ENCODE results near the gene SLC25A47. TPM values are rescaled to one million over a fixed set of nuclear protein-coding genes. Genes with fewer than 3 reads are reported as not detected.
A peak's percentile ranks its signal among the peaks of the same experiment; 100 is the strongest.

SLC25A47 gene
- total RNA-seq, 3 donors from 2014 or later: 0.17 TPM; not detected in 2

- intact Hi-C loops (cut with DNase I, micrococcal nuclease): no loop called here
- Histone ChIP-seq H3K4me3 (no peak overlapping the region), H3K9me3 (no peaks in the 10 kb centered on the region), H3K36me3 (ENCODE audit: low read depth) (no peaks in the 10 kb centered on the region), H3K4me1 (ENCODE audit: low read depth) (peaks cover 4% of the 10 kb centered on the region)
- ATAC-seq (peak; percentile 84), DNase-seq (peak; percentile 66 to 77 (median 74))
- TF ChIP-seq, protein P1, sequence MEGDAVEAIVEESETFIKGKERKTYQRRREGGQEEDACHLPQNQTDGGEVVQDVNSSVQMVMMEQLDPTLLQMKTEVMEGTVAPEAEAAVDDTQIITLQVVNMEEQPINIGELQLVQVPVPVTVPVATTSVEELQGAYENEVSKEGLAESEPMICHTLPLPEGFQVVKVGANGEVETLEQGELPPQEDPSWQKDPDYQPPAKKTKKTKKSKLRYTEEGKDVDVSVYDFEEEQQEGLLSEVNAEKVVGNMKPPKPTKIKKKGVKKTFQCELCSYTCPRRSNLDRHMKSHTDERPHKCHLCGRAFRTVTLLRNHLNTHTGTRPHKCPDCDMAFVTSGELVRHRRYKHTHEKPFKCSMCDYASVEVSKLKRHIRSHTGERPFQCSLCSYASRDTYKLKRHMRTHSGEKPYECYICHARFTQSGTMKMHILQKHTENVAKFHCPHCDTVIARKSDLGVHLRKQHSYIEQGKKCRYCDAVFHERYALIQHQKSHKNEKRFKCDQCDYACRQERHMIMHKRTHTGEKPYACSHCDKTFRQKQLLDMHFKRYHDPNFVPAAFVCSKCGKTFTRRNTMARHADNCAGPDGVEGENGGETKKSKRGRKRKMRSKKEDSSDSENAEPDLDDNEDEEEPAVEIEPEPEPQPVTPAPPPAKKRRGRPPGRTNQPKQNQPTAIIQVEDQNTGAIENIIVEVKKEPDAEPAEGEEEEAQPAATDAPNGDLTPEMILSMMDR (IDR thresholded peaks at IDR 0.05): no peak
Observed at GRCh38 chr14:100328495-100329163, 5.5 kb downstream of the SLC25A47 start.

GRCh38 chr14:100329233-100330006, 6.3 kb downstream of the SLC25A47 start:
- DNase-seq (no peak), ATAC-seq (no peak)
- intact Hi-C loops (cut with DNase I, micrococcal nuclease): no loop called here
- Histone ChIP-seq H3K4me3 (no peak overlapping the region), H3K36me3 (ENCODE audit: low read depth) (no peaks in the 10 kb centered on the region), H3K9me3 (no peaks in the 10 kb centered on the region), H3K4me1 (ENCODE audit: low read depth) (peaks cover 4% of the 10 kb centered on the region)
- TF ChIP-seq, protein P1 (IDR thresholded peaks at IDR 0.05): no peak

DNA sequence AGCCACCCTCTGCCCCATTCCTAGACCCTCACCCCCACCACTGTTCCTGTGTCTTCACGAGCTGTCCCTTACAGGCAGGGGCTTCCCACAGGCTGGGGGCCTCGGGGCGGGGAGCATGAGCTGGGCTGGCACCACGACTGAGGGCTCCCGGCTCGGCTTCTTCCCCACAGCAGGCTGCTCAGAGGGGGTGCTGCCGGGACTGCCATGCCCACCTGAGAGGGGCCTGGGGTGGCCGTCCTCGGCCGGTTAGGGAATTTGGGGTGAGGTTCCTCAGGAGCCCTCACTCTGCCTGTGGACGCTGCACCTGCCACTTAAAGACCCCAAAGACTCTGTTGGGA, 6.8 kb downstream of the SLC25A47 start:
- H3K9me3 ChIP-seq: no peaks in the 10 kb centered on the region
- DNase-seq (no peak), ATAC-seq (no peak)
- intact Hi-C loops (cut with DNase I, micrococcal nuclease): no loop called here
- no peak overlapping the region for H3K4me3 ChIP-seq
- peaks cover 4% of the 10 kb centered on the region for H3K4me1 ChIP-seq (ENCODE audit: low read depth)
- TF ChIP-seq, protein P1 (IDR thresholded peaks at IDR 0.05): no peak
- H3K36me3 ChIP-seq (ENCODE audit: low read depth): no peaks in the 10 kb centered on the region

GRCh38 chr14:100330388-100330931, 7.3 kb downstream of the SLC25A47 start:
- ATAC-seq (no peak), DNase-seq (no peak)
- intact Hi-C loops (cut with DNase I, micrococcal nuclease): no loop called here
- Histone ChIP-seq H3K4me3 (no peak overlapping the region), H3K9me3 (no peaks in the 10 kb centered on the region), H3K4me1 (ENCODE audit: low read depth) (peaks cover 4% of the 10 kb centered on the region), H3K36me3 (ENCODE audit: low read depth) (no peaks in the 10 kb centered on the region)
- TF ChIP-seq, protein P1 (IDR thresholded peaks at IDR 0.05): no peak

- intact Hi-C loops (cut with DNase I, micrococcal nuclease): no loop called here
- DNase-seq (no peak), ATAC-seq (no peak)
- TF ChIP-seq, protein P1 (IDR thresholded peaks at IDR 0.05): no peak
- peaks cover 4% of the 10 kb centered on the region for H3K4me1 ChIP-seq (ENCODE audit: low read depth)
- no peaks in the 10 kb centered on the region for H3K36me3 ChIP-seq (ENCODE audit: low read depth)
- no peaks in the 10 kb centered on the region for H3K9me3 ChIP-seq
- no peak overlapping the region for H3K4me3 ChIP-seq
Observed at GRCh38 chr14:100332071-100332639, 9.0 kb downstream of the SLC25A47 start.
